GM19372 (cell line): ENCODE measurements around the gene BCL2.

Experiments
- ATAC-seq: cut with Tn5 transposase; IDR thresholded peaks from one replicate; pipeline ENCODE4 v1.9.1; 2021; ENCODE audit warnings: mild to moderate bottlenecking, low read depth, moderate library complexity; ENCODE audit not compliant: unreplicated experiment

Gene BCL2

DNA sequence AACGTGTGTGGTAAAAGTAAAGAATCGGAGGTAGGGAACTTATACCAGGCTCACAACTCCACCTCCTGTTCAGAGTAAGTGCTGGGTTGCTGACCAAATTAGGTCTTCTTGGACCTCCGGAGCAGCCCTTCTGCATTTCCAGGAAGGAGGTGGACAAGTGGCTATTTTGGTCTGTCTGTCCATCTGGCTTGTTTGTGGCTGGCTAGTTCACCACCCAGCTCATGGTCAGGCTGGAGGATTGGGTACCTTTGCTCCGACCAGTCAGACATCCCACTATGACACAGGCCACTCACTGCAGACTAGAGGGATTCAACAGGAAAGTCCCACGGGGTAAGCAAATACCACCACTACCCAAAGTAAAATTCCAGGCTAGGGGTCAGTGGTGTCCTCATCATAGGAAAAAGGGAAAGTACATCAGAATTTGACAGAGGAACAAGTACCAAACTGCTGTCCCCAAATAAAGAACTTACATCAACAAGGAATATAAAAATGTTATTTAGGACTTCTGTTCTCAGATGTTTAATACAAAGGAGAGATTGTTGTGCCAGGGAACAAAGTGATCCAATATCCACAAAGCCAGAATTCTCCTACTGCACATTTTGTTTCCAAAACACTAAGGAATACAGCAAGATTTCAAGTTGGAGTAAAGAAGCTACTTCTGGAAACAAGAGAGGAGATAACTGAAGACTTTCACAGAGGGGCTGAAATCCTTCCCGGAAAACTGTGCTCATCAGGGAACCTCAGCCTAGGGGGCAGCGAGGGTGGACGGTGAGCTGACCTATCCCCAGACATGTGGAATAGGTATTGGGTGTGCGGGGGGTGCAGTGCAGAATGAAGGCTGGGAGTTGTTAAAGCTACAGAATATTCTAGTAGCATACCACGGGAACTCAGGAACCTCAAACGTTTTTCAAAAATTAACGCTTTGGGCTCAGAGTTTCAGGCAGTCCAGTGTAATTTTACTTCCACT lies 56.9 kb downstream of the BCL2 start:
- no peak for ATAC-seq

GRCh38 chr18:63261029-63261428 lies 58.5 kb downstream of the BCL2 start:
- ATAC-seq: no peak

GRCh38 chr18:63260380-63260754 lies 59.2 kb downstream of the BCL2 start:
- no peak for ATAC-seq

DNA sequence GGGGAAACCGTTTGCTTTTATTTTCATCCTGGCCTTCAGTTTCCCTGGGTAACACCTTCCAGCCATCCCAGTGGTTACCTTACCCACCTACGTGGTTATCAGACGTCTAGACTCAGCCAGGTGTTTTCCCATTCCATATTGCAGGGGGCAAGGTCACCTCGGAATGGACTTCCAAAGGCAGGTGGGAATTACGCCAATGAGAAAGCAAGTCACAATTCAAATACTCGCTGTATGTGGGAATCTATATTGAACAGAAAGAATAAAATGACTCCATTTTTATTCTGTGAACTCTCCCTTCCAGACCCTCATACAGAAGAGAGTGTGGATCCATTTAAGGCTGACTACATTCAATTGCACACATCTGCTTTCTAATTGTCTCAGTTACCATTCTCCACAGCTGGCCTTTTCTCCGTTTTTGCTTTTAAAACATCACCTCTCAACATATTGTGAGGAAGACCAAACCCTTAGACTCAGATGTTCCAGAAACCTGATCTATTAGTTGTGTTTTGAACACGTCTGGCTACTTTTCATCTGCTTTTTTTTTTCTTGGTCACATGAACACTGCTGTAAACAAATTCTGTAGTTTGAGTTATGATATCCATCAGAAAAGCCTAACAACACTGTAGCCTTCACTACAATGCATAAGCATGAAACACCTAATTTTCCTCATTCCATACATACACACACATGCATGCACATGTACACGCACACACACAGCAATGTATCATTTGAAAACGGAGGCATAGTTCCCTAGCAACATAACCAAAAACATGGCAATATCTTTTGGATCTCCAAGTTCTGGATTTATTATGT lies 59.8 kb downstream of the BCL2 start:
- ATAC-seq: no peak

- ATAC-seq: no peak
These were observed 60.6 kb downstream of the BCL2 start for GRCh38 chr18:63258749-63259566.

- no peak for ATAC-seq
These were observed 62.1 kb downstream of the BCL2 start for GRCh38 chr18:63257453-63257852.

GRCh38 chr18:63255435-63255834 lies 64.1 kb downstream of the BCL2 start:
- ATAC-seq: no peak

GRCh38 chr18:63254716-63255399 lies 64.7 kb downstream of the BCL2 start:
- no peak for ATAC-seq

DNA sequence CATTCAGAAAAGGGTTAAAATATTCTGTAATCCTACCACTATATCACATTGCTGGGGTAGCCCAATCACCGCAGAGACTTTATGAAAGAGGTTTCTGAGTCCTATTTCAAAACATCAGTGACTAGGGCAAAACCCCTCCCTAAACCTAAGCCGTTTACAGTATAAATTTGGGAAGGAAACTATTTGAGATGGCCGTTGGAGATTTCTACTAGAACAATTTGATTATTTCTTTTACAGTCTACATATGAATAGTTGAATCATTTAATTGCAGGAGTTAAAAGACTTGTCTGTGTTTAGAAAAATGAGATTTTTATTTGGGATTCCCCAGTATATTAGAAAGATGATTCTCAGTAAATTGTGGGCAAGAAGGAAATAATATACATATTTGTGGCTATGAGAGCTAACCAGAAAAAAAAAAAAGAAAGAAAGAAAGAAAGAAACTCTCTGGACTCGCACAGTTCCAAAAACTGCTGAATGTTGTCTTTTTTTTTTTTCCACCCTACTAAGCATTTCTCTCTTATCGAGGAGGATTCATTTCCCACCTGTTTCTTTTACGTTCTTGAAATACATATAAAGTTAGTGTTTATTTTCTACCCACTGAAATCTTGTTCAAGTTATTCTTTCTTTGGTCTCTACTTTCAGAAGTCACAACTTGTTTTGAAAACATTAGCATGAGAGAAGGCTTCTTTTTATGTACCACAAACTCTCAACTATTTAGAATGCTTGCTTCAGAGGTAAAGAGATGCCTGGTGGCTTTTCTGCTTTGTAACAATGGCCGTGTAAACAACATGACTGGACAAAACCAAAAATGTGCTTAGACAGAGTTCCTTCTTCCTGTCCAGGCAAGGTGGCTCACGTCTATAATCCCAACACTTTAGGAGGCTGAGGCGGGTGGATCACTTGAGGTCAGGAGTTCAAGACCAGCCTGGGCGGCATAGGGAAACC lies 65.9 kb downstream of the BCL2 start:
- no peak for ATAC-seq

- ATAC-seq: no peak
These were observed 66.6 kb downstream of the BCL2 start for GRCh38 chr18:63253014-63253413.

DNA sequence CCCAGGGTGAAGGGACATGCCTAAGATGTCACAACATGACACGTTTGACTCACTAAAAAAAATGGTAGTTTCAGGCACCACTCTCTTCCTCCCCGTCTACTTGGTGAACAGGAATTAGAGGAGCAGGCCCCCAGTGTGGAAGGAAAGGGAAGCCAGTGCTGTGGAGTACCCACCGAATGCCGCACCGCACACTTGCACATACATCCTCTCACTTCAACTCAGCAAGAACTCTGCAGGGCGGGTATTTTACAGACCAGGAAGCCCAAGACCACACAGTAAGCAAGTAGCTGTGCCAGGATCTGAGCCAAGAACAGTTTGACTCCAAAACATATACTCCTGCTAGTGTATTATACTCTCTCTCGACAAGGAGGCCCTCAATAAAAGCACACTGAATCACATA lies 69.8 kb downstream of the BCL2 start:
- no peak for ATAC-seq

- ATAC-seq: no peak
These were observed 71.6 kb downstream of the BCL2 start for GRCh38 chr18:63247926-63248325.

- no peak for ATAC-seq
These were observed 72.1 kb downstream of the BCL2 start for GRCh38 chr18:63247506-63247905.

DNA sequence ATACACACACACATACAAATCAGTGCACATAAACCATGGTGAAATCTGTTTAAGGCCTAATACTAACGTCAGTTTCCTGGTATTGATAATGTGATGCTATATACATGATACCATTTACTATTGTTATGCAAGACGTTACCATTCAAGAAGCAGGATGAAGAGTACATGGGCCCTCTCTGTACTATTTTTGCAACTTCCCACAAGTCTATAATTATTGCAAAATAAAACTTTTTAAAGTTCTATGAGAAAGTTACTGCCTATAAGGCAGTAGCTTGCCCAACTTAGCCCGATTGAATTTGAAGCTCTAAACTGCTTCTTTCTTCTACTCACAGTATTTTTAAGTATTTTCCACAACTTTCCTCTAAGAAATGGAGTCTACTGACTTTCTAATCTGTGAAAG lies 74.0 kb downstream of the BCL2 start:
- no peak for ATAC-seq

DNA sequence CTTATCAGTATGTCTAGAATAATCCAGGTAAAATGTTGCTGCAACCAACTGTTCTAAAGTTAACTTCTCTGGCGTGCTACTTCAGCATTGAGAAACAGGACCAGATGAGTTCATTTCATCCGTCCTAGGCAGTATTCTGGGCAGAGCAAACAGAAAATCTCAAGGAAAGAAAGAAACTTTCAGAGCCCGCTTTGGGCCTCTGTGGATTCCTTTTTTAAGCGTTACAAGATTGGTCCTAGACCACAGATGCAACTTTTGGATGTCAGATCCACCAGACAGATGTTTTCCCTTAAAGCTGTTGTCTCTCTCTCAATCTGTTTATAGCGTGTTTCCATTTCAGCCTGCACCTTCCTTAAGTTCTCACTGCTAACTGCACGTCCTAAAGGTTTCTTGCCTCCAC lies 75.0 kb downstream of the BCL2 start:
- no peak for ATAC-seq

- no peak for ATAC-seq
These were observed 77.8 kb downstream of the BCL2 start for GRCh38 chr18:63241760-63242159.

DNA sequence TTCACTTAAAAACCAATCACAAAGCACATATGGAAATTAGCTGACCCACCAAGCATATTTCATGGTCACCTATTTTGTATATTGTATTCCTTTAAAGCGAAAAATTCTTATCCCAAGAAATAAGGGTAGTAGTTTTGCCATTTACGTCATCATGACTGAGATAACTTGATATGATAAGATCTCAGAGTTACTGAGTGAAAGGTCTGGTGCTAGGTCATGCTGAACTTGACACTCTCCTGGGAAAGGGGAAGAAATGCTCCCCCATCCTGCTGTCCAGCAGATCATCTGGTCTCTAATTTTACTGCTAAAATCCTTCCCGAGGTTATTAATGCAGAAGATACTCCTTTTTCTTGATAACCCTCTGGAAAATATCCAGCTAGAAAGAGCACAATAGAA lies 78.3 kb downstream of the BCL2 start:
- ATAC-seq: no peak

GRCh38 chr18:63240531-63241316 lies 78.8 kb downstream of the BCL2 start:
- ATAC-seq: no peak
